ENCODE results near the gene ARRB2.

The ARRB2 gene

DNA sequence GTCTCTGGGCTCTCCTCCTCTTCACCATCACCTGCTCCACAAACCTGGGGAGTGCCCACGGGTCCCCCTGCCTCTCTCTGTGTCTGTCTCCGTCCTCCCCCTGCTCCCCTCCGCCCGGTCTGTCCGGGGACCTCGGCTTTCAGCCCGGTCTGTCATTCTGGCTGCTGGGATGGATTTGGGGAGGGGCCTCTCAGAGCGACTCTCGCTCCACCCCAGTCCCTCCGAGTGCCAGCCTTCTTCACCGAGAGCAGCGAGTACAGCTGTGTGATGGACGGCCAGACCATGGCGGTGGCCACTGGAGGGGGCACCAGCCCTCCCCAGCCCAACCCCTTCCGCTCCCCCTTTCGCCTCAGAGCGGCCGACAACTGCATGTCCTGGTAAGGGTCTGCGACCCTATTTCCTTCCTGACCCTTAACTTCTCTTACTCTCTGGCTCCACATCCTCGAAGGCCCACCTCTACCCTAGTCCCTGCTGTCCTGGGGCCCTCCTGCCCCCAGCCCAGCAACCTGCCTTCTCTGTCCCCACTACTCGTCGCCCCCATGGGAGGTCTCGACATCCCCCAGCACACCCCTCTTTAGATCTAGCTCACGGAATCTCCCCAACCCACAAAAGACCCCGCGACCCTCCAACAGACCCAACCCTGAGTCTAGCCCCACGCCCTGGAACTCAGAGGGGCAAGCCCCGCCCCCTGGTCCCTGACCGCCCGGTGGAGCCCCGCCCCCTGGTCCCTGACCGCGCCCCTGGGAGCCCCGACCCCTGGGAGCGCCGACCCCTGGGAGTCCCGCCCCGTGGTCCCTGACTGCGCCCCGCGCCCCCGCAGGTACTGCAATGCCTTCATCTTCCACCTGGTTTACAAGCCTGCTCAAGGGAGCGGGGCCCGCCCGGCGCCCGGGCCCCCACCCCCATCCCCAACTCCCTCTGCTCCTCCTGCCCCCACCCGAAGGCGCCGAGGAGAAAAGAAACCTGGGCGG lies 34.9 kb downstream of the ARRB2 start:
- DNase-seq (ENCODE audit: low read depth), result no peak
- no peak overlapping the region for H3K4me3 ChIP-seq (ENCODE audit: low read depth, low read length)

DNA sequence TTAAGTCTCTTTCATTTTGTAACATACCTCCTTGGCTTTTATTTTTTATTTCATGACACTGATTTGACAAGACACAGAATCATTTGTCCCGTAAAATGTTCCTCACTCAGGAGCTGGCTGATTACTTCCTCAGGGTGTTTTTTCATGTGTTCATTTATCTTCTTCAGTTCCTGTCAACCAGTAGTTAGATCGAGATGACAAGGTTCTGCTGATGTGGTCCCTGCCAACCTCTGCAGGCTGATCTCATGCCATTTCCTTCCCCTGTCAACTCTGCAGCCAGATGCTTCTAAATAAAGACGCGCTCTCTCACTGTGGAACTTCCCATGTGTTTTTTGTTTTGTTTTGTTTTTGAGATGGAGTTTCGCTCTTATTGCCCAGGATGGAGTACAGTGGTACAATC lies 37.4 kb downstream of the ARRB2 start:
- DNase-seq (ENCODE audit: low read depth), result no peak
- H3K4me3 ChIP-seq (ENCODE audit: low read depth, low read length), result no peak overlapping the region

DNA sequence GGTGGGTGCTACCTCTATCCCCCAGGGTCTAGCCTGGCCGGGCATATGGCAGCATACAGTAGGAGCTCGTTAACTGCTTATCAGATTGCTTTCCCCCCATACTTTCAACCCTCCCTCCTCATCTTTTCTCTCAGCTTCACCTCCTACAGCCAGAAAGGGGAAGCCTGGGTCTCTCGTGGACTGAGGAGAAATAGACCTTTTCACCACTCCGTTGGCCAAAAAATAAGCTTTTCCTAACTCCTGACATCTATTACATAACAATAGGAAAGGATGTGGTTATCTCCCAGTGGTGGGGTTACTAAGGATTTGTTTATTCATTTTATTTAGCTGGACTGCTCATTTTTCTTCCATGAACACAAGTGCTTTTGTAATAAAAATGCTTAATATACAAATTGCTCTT lies 38.3 kb downstream of the ARRB2 start:
- no peak overlapping the region for H3K4me3 ChIP-seq (ENCODE audit: low read depth, low read length)
- DNase-seq (ENCODE audit: low read depth), result no peak

DNA sequence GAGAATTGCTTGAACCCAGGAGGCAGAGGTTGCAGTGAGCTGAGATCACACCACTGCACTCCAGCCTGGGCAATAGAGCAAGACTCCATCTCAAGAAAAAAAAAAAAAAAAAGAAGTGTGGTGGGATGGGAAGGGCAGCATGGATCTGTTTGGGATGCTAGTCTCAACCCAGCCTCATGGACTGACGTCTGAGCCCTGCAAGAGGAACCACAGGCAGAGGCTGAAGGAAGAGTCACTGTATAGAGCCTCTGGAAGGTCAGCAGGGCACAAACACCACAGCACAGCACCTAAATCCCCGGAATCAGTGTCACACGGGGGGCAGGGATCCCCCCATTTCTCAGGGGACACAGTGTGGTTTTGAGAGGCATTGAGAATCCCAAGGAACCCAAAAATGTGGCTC lies 40.2 kb downstream of the ARRB2 start:
- H3K4me3 ChIP-seq (ENCODE audit: low read depth, low read length), result no peak overlapping the region
- no peak for DNase-seq (ENCODE audit: low read depth)

DNA sequence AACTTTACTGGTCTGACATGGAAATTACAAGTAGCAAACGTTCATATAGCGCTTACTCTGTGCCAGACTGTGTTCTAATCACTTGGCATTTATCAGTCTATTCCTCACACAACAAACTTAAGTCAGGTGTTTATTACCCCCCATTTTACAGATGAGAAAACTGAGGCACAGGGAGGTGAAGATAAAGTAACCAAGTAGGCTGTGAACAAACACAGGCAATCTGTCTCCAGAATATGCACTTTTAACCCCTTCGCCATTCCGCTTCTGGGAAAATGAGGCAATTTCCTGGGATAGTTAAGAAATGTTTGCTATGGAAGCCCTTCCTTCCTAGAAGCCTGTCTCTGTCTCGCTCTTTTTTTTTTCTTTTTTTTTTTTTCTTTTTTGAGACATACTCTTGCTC lies 41.5 kb downstream of the ARRB2 start:
- no peak overlapping the region for H3K4me3 ChIP-seq (ENCODE audit: low read depth, low read length)
- no peak for DNase-seq (ENCODE audit: low read depth)

DNA sequence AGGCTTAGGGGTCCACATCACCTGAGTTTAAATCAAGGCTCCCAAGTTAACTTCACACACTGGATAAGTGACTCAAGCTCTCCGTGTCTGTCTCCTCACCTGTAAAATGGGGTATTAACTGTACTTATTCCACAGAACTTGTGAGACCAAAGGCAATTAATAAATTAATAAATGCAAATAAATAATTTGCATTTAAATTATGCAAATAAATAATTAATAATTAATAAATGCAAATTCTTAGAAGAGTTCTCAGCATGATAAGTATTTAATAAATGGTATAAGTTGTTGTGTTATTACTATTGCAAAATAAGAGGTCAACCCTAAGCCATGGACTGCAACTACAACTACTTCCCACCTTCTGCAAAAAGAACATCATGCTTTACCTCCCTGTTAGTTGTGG lies 43.0 kb downstream of the ARRB2 start:
- H3K4me3 ChIP-seq (ENCODE audit: low read depth, low read length), result no peak overlapping the region
- DNase-seq (ENCODE audit: low read depth), result no peak

DNA sequence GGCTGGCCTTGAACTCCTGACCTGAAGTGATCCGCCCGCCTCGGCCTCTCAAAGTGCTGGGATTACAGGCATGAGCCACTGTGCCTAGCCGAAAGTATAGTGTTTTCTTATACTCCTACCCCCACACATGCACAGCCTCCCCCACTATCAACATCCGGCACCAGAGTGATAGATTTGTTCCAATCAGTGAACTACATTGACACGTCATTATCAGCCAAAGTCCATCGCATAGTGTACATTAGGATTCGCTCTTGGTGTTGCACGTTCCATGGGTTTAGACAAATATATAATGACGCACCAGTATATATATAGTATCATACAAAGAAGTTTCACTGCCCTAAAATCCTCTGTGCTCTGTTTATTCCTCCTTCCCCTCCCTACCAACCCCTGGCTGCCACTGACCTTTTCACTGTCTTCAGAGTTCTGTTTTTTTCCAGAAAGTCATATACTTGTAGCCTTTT lies 49.4 kb downstream of the ARRB2 start:
- DNase-seq (ENCODE audit: low read depth), result no peak
- no peak overlapping the region for H3K4me3 ChIP-seq (ENCODE audit: low read depth, low read length)

DNA sequence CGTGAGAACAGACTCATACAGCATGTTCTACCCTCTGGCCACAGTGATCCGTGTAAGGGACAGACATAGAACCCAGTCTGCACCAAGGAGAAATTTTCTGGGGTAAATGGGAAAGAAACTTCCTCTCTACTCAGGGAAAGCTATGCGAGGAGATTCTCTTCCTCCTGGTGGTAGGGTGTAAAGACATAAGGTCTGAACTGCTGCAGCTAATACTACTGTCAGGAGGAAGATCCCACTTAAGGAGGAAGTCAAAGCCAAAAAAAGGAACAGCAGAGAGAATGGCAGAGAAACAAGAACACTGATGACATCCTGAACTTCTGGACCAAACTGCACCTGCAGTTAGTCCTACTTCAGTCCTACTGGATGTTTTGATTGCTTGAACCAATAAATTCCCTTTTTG lies 54.2 kb downstream of the ARRB2 start:
- H3K4me3 ChIP-seq (ENCODE audit: low read depth, low read length), result no peak overlapping the region
- no peak for DNase-seq (ENCODE audit: low read depth)

DNA sequence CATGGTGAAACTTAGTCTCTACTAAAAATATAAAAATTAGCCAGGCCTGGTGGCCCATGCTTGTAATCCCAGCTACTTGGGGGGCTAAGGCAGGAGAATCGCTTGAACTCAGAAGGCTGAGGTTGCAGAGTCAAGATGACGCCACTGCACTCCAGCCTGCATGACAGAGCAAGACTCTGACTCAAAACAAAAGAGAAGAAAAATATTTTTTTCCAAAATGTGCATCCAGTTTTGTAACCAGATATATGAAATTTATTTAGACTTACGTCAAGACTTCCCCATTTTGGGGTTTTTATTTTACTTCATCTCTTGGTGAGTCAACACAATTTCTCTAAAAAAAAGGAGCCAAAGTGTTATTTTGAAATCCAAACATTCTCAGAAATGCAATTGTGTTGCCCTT lies 55.8 kb downstream of the ARRB2 start:
- H3K4me3 ChIP-seq (ENCODE audit: low read depth, low read length), result no peak overlapping the region
- DNase-seq (ENCODE audit: low read depth), result no peak

DNA sequence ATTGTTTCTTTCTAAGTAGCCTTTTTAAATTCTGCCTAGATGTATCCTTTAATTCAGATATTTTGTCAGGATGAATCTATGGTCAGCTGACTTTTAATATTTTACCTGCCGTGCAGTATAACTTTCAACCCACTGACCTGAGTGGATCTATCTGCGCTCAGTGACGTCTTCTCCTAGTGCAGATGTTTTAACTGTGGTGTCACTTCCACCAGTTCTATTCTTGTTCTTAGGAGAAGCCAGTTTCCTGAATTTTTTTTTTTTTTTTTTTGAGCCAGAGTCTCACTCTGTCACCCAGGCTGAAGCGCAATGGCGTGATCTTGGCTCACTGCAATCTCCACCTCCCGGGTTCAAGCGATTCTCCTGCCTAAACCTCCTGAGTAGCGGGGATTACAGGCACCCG lies 56.3 kb downstream of the ARRB2 start:
- DNase-seq (ENCODE audit: low read depth), result no peak
- H3K4me3 ChIP-seq (ENCODE audit: low read depth, low read length), result no peak overlapping the region

DNA sequence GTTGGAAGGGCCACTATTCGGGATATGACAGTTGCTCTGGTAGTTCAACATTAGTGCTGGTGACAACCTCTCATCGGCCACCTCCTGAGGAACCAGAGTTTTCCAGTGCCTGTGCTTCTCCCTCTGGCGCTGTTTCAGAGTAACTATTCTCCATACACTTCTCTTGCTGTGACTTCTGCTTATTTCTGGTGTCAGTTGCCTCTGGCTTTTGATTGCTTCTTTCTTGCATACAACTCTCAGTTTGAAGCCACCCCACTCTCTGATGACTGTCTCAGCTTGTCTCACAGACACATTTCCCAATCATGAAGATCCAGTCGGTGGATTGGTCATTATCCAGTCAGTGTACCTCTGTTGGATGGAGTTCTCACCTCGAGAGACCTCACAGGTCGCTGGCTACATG lies 57.9 kb downstream of the ARRB2 start:
- H3K4me3 ChIP-seq (ENCODE audit: low read depth, low read length), result no peak overlapping the region
- no peak for DNase-seq (ENCODE audit: low read depth)

DNA sequence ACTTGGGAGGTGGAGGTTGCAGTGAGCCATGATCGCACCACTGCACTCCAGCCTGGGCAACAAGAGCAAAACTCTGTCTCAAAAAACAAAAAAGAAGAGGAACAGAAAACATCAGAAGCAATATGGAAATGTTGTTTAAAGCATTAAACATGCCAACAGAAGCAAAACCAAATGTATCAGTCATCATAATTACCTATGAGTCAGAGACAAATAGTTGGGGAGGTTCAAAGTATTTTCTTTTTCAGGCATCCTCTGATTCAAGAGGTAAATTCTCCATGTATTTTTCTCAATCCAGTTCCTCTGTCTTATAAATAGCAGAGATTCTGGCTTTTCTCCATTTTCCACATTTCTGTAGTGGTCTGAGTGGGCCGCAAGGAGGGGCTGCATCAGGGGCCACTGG lies 59.2 kb downstream of the ARRB2 start:
- no peak for DNase-seq (ENCODE audit: low read depth)
- no peak overlapping the region for H3K4me3 ChIP-seq (ENCODE audit: low read depth, low read length)
